ENCODE measurements around the gene PRAC1.
"Not testable (repeated sequence)": the region's sequence is repeated elsewhere in the genome, so short reads cannot be mapped to it uniquely, and the experiment has no call there.

Gene PRAC1

GRCh38 chr17:48720266-48721008, 1.9 kb downstream of the PRAC1 start:
- H3K27ac ChIP-seq (ENCODE audit: low read depth, low read length) = no peak overlapping the region
- H3K27me3 ChIP-seq (ENCODE audit: control insufficient read depth in 5 of 5, insufficient read depth in 4 of 5, low read length in 5 of 5) = peaks cover 73 to 93% (median 77%) of the 10 kb centered on the region in 5 donors
- H3K4me1 ChIP-seq (ENCODE audit: control insufficient read depth in 5 of 5, insufficient read depth in 5 of 5, low read length in 5 of 5) = peaks cover 0 to 46% (median 28%) of the 10 kb centered on the region in 5 donors
- H3K9ac ChIP-seq (ENCODE audit: low read length in 5 of 5) = no peak overlapping the region
- no peak overlapping the region for H3K4me3 ChIP-seq (ENCODE audit: low read depth in 1 of 5, low read length in 5 of 5)
- H3K9me3 ChIP-seq (ENCODE audit: control insufficient read depth in 5 of 5, low read length in 5 of 5) = no peaks in the 10 kb centered on the region
- no peaks in the 10 kb centered on the region for H3K36me3 ChIP-seq (ENCODE audit: control insufficient read depth in 5 of 5, insufficient read depth in 5 of 5, low read length in 5 of 5)

- Histone ChIP-seq H3K36me3 (ENCODE audit: control insufficient read depth in 5 of 5, insufficient read depth in 5 of 5, low read length in 5 of 5) (no peaks in the 10 kb centered on the region), H3K4me1 (ENCODE audit: control insufficient read depth in 5 of 5, insufficient read depth in 5 of 5, low read length in 5 of 5) (peaks cover 0 to 40% (median 22%) of the 10 kb centered on the region in 5 donors), H3K9ac (ENCODE audit: low read length in 5 of 5) (no peak overlapping the region), H3K27ac (ENCODE audit: low read depth, low read length) (no peak overlapping the region), H3K4me3 (ENCODE audit: low read depth in 1 of 5, low read length in 5 of 5) (peak overlapping the region in 1 of 5 donors; percentile 10), H3K9me3 (ENCODE audit: control insufficient read depth in 5 of 5, low read length in 5 of 5) (no peaks in the 10 kb centered on the region), H3K27me3 (ENCODE audit: control insufficient read depth in 5 of 5, insufficient read depth in 4 of 5, low read length in 5 of 5) (peaks cover 67 to 89% (median 71%) of the 10 kb centered on the region in 5 donors)
Observed at GRCh38 chr17:48719642-48720265, 2.6 kb downstream of the PRAC1 start.

GRCh38 chr17:48718761-48719641, 3.3 kb downstream of the PRAC1 start:
- H3K4me1 ChIP-seq (ENCODE audit: control insufficient read depth in 5 of 5, insufficient read depth in 5 of 5, low read length in 5 of 5) = peaks cover 0 to 32% (median 19%) of the 10 kb centered on the region in 5 donors
- H3K36me3 ChIP-seq (ENCODE audit: control insufficient read depth in 5 of 5, insufficient read depth in 5 of 5, low read length in 5 of 5) = no peaks in the 10 kb centered on the region
- H3K4me3 ChIP-seq (ENCODE audit: low read depth in 1 of 5, low read length in 5 of 5) = peak overlapping the region in 1 of 5 donors; percentile 16
- H3K9me3 ChIP-seq (ENCODE audit: control insufficient read depth in 5 of 5, low read length in 5 of 5) = no peaks in the 10 kb centered on the region
- H3K27me3 ChIP-seq (ENCODE audit: control insufficient read depth in 5 of 5, insufficient read depth in 4 of 5, low read length in 5 of 5) = peaks cover 61 to 83% (median 69%) of the 10 kb centered on the region in 5 donors
- no peak overlapping the region for H3K9ac ChIP-seq (ENCODE audit: low read length in 5 of 5)
- H3K27ac ChIP-seq (ENCODE audit: low read depth, low read length) = no peak overlapping the region

- Histone ChIP-seq H3K27ac (ENCODE audit: low read depth, low read length) (no peak overlapping the region), H3K9ac (ENCODE audit: low read length in 5 of 5) (no peak overlapping the region), H3K36me3 (ENCODE audit: control insufficient read depth in 5 of 5, insufficient read depth in 5 of 5, low read length in 5 of 5) (no peaks in the 10 kb centered on the region), H3K27me3 (ENCODE audit: control insufficient read depth in 5 of 5, insufficient read depth in 4 of 5, low read length in 5 of 5) (peaks cover 58 to 81% (median 66%) of the 10 kb centered on the region in 5 donors), H3K9me3 (ENCODE audit: control insufficient read depth in 5 of 5, low read length in 5 of 5) (no peaks in the 10 kb centered on the region), H3K4me3 (ENCODE audit: low read depth in 1 of 5, low read length in 5 of 5) (peak overlapping the region in 1 of 5 donors; percentile 16), H3K4me1 (ENCODE audit: control insufficient read depth in 5 of 5, insufficient read depth in 5 of 5, low read length in 5 of 5) (peaks cover 0 to 25% (median 13%) of the 10 kb centered on the region in 5 donors)
Observed at GRCh38 chr17:48718227-48718760, 4.0 kb downstream of the PRAC1 start.

- H3K27me3 ChIP-seq (ENCODE audit: control insufficient read depth in 5 of 5, insufficient read depth in 4 of 5, low read length in 5 of 5) = peaks cover 52 to 79% (median 61%) of the 10 kb centered on the region in 5 donors
- H3K9me3 ChIP-seq (ENCODE audit: control insufficient read depth in 5 of 5, low read length in 5 of 5) = no peaks in the 10 kb centered on the region
- no peaks in the 10 kb centered on the region for H3K36me3 ChIP-seq (ENCODE audit: control insufficient read depth in 5 of 5, insufficient read depth in 5 of 5, low read length in 5 of 5)
- no peak overlapping the region for H3K9ac ChIP-seq (ENCODE audit: low read length in 5 of 5)
- H3K27ac ChIP-seq (ENCODE audit: low read depth, low read length) = no peak overlapping the region
- peaks cover 0 to 18% (median 12%) of the 10 kb centered on the region in 5 donors for H3K4me1 ChIP-seq (ENCODE audit: control insufficient read depth in 5 of 5, insufficient read depth in 5 of 5, low read length in 5 of 5)
- no peak overlapping the region for H3K4me3 ChIP-seq (ENCODE audit: low read depth in 1 of 5, low read length in 5 of 5)
Observed at GRCh38 chr17:48717367-48718226, 4.7 kb downstream of the PRAC1 start.

- H3K9me3 ChIP-seq (ENCODE audit: control insufficient read depth in 5 of 5, low read length in 5 of 5); H3K4me3 ChIP-seq (ENCODE audit: low read depth in 1 of 5, low read length in 5 of 5); H3K9ac ChIP-seq (ENCODE audit: low read length in 5 of 5); H3K27ac ChIP-seq (ENCODE audit: low read depth, low read length); H3K36me3 ChIP-seq (ENCODE audit: control insufficient read depth in 5 of 5, insufficient read depth in 5 of 5, low read length in 5 of 5): not testable (repeated sequence)
- Histone ChIP-seq H3K4me1 (ENCODE audit: control insufficient read depth in 5 of 5, insufficient read depth in 5 of 5, low read length in 5 of 5) (peaks cover 0 to 15% (median 12%) of the 10 kb centered on the region in 5 donors), H3K27me3 (ENCODE audit: control insufficient read depth in 5 of 5, insufficient read depth in 4 of 5, low read length in 5 of 5) (peaks cover 49 to 75% (median 61%) of the 10 kb centered on the region in 5 donors)
Observed at GRCh38 chr17:48716549-48716948, 5.8 kb downstream of the PRAC1 start.

GRCh38 chr17:48715496-48716399, 6.6 kb downstream of the PRAC1 start:
- H3K4me3 ChIP-seq (ENCODE audit: low read depth in 1 of 5, low read length in 5 of 5) = no peak overlapping the region
- peaks cover 46 to 74% (median 62%) of the 10 kb centered on the region in 5 donors for H3K27me3 ChIP-seq (ENCODE audit: control insufficient read depth in 5 of 5, insufficient read depth in 4 of 5, low read length in 5 of 5)
- H3K27ac ChIP-seq (ENCODE audit: low read depth, low read length) = no peak overlapping the region
- no peak overlapping the region for H3K9ac ChIP-seq (ENCODE audit: low read length in 5 of 5)
- no peaks in the 10 kb centered on the region for H3K36me3 ChIP-seq (ENCODE audit: control insufficient read depth in 5 of 5, insufficient read depth in 5 of 5, low read length in 5 of 5)
- H3K4me1 ChIP-seq (ENCODE audit: control insufficient read depth in 5 of 5, insufficient read depth in 5 of 5, low read length in 5 of 5) = peaks cover 0 to 15% (median 12%) of the 10 kb centered on the region in 5 donors
- no peaks in the 10 kb centered on the region for H3K9me3 ChIP-seq (ENCODE audit: control insufficient read depth in 5 of 5, low read length in 5 of 5)

GRCh38 chr17:48711128-48711527, 11.2 kb downstream of the PRAC1 start:
- Histone ChIP-seq H3K9ac (ENCODE audit: low read length in 5 of 5) (no peak overlapping the region), H3K9me3 (ENCODE audit: control insufficient read depth in 5 of 5, low read length in 5 of 5) (no peaks in the 10 kb centered on the region), H3K27me3 (ENCODE audit: control insufficient read depth in 5 of 5, insufficient read depth in 4 of 5, low read length in 5 of 5) (peaks cover 29 to 66% (median 37%) of the 10 kb centered on the region in 5 donors), H3K36me3 (ENCODE audit: control insufficient read depth in 5 of 5, insufficient read depth in 5 of 5, low read length in 5 of 5) (no peaks in the 10 kb centered on the region), H3K4me3 (ENCODE audit: low read depth in 1 of 5, low read length in 5 of 5) (no peak overlapping the region), H3K4me1 (ENCODE audit: control insufficient read depth in 5 of 5, insufficient read depth in 5 of 5, low read length in 5 of 5) (no peaks in the 10 kb centered on the region), H3K27ac (ENCODE audit: low read depth, low read length) (no peak overlapping the region)

All from subcutaneous abdominal adipose tissue (tissue), 5 donors.